Mammary epithelial cell (primary cell): Measurements from ENCODE around the gene AJAP1.

Experiments
- EZH2 ChIP-seq: IDR thresholded peaks from 2 replicates; pipeline ENCODE4 v1.6.1; 2012; ENCODE audit warnings: low read length, inconsistent platforms, borderline replicate concordance
- TF ChIP-seq, protein P1 (sequence below), 2 donors: IDR thresholded peaks in 1 of 2; conservative IDR thresholded peaks in 1 of 2; 2 replicates each; pipeline ENCODE4 v1.5.1; 2011 to 2012; ENCODE audit warnings: inconsistent platforms in 2 of 2, low read length in 2 of 2, mild to moderate bottlenecking in 2 of 2, control low read depth in 1 of 2, low read depth in 1 of 2; ENCODE audit not compliant: insufficient read depth in 1 of 2; ENCODE audit errors: extremely low read depth in 1 of 2

DNA sequence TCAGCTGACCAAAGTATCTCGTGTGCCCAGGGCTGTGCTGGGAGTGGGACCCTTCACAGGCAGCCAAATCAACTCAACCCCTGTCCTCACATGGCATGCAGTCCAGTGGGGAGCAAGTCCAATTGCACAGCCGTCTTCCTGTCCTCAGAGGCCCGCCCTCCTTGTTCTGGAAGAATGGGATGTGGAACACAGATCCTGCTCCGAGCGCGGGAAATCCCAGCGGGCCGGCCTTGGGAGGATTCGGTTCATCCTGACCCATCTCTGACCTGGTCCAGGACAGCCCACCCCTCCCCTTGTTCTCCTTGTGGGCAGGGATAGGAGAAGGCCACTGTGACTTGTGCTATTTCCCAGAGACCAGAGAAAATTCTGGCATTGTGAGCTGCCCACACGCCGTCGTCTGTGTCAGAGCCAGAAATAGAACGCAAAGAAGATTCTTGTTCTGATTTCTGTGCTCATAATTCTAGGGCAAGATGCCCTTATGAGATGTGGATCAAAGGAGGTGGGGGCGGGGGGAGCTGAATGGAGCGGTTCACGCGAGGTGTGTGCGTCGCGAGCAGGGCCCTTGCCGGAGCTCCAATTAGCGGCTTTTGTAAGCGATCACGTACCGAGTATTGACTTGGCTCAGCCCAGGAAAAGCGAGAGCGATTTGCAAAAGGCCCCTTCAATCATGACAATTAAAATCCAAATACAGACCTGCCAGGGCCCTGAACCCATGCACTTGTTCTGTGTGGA is 79.2 kb downstream of the AJAP1 start:
- TF ChIP-seq, protein P1, sequence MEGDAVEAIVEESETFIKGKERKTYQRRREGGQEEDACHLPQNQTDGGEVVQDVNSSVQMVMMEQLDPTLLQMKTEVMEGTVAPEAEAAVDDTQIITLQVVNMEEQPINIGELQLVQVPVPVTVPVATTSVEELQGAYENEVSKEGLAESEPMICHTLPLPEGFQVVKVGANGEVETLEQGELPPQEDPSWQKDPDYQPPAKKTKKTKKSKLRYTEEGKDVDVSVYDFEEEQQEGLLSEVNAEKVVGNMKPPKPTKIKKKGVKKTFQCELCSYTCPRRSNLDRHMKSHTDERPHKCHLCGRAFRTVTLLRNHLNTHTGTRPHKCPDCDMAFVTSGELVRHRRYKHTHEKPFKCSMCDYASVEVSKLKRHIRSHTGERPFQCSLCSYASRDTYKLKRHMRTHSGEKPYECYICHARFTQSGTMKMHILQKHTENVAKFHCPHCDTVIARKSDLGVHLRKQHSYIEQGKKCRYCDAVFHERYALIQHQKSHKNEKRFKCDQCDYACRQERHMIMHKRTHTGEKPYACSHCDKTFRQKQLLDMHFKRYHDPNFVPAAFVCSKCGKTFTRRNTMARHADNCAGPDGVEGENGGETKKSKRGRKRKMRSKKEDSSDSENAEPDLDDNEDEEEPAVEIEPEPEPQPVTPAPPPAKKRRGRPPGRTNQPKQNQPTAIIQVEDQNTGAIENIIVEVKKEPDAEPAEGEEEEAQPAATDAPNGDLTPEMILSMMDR (conservative IDR thresholded peaks at IDR 0.05 in 1 of 2, IDR thresholded peaks at IDR 0.05 in 1 of 2; ENCODE audit: extremely low read depth in 1 of 2, insufficient read depth in 1 of 2, low read depth in 1 of 2, low read length in 2 of 2), result no peak
- no peak for TF ChIP-seq EZH2
